ENCODE results near the gene DYNC1I1.

DNA sequence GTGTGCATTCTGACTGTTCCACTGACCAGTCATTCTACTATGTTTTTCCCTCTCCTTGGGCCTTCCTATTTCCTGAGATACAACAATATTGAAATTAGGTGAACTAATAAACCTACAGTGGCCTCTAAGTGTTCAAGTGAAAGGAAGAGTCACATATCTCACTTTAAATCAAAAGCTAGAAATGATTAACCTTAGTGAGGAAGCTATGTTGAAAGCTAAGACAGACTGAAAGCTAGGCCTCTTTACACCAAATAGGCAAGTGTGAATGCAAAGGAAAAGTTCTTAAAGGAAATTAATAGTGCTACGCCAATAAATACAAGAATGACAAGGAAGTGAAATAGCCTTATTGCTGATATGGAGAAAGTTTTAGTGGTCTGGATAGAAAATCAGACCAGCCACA lies 5.7 kb upstream of the DYNC1I1 start:
- TF ChIP-seq CTCF (IDR thresholded peaks at IDR 0.05): no peak
- no peak for TF ChIP-seq POLR2A (IDR thresholded peaks at IDR 0.05)
